Right lobe of liver (tissue), 6 donors: ENCODE measurements around the gene EXOC3L2. TPM values are rescaled to one million over a fixed set of nuclear protein-coding genes. Genes with fewer than 3 reads are reported as not detected.

Experiments
- ATAC-seq, 4 donors: fragments of 200-7000 bp; cut with Tn5 transposase; one replicate each; pipeline ENCODE4 v1.9.1; 2020; ENCODE audit warnings: mild to moderate bottlenecking in 4 of 4, moderate library complexity in 4 of 4
- DNase-seq, 3 donors: peaks; one replicate each; pipeline ENCODE4 v3.0.0-alpha.2; 2020
- H3K27ac ChIP-seq, 3 donors: fragments of 200-600 bp; one replicate each; pipeline ENCODE4 v1.8.0; 2022
- H3K27me3 ChIP-seq, 2 donors: fragments of 200-600 bp; one replicate each; pipeline ENCODE4 v1.8.0; 2022
- H3K36me3 ChIP-seq, 4 donors: fragments of 200-600 bp; sonication (generic) in 1 of 4; one replicate each; pipeline versions ENCODE4 v1.5.1 to v1.8.0; 2017 to 2022; ENCODE audit warnings: control low read depth in 1 of 4
- H3K4me1 ChIP-seq, 4 donors: fragments of 200-600 bp; sonication (generic) in 1 of 4; one replicate each; pipeline versions ENCODE4 v1.5.1 to v1.8.0; 2017 to 2022; ENCODE audit warnings: control low read depth in 1 of 4
- H3K4me3 ChIP-seq, 3 donors: fragments of 200-600 bp; one replicate each; pipeline ENCODE4 v1.8.0; 2022
- H3K9me3 ChIP-seq, 4 donors: fragments of 200-600 bp; sonication (generic) in 1 of 4; one replicate each; pipeline versions ENCODE4 v1.5.1 to v1.8.0; 2017 to 2022; ENCODE audit warnings: control low read depth in 1 of 4
- POLR2A ChIP-seq: fragments of 450-650 bp; IDR thresholded peaks from one replicate; pipeline ENCODE4 v1.6.1; 2017; ENCODE audit warnings: antibody characterized with exemption, mild to moderate bottlenecking
- WGBS: methylation state at CpG from one replicate; pipeline ENCODE4 v1.1.6; 2018; ENCODE audit warnings: low coverage, low lambda C conversion rate; ENCODE audit not compliant: insufficient coverage; ENCODE audit errors: missing lambda C conversion rate; 5-methylcytosine and 5-hydroxymethylcytosine counted together
- intact Hi-C, 2 donors: fragments of 100-400 bp; cut with DNase I; formaldehyde crosslinking; loops; one replicate each; pipeline versions ENCODE4 v1.11.2 to v1.14.1; 2022
- total RNA-seq, 6 experiments: library from RNA; depleted of rRNA in 2 of 6; stranded (reverse); fragments of >200 nt in 2 of 6; fragmentation: NEBNext Ultra II Directional in 3 of 6; extraction: Animal tissue kit (Norgen Biotek cat#: 25700) in 3 of 6; gene quantifications; one replicate each; pipeline versions ENCODE4 v1.1.0 to v1.2.4, GENCODE V29; 2016 to 2023
- TF ChIP-seq, protein P1 (sequence below), 4 donors: fragments of 200-600 bp in 3 of 4; fragments of 450-650 bp in 1 of 4; IDR thresholded peaks; one replicate each; pipeline versions ENCODE4 v1.5.1 to v1.8.0; 2016 to 2022; ENCODE audit warnings: antibody characterized with exemption in 4 of 4, mild to moderate bottlenecking in 2 of 4
- donor health status: DM: no; HTN: yes; CAD: no.
- donor health status: DM: no; HTN: no; CAD: no.
- donor health status: DM: no; HTN: no; CAD: no.
- donor health status: DM: no; HTN: yes; CAD: no.
- donor health status: DM: no; HTN: yes; CAD: no.

Gene EXOC3L2
- total RNA-seq, 6 experiments from 2014 or later, result 1.8 to 6.9 (median 4.4) TPM

DNA sequence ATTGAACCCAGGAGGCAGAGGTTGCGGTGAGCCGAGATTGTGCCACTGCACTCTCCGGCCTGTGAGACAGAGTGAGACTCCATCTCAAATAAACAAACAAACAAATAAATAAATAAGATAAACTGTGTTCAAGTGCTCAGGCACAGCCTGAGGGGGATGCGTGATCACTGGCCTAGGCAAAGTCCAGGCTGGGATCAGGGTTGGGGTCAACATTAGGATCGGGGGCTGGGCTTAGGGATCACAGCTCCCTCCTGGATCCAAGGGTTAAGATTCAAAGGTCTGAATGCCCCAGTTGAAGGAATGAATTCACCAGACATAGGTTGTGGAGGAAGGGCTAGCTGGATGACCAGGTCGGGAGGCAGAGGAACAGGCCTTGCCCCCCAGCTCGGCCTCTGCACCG lies 1.9 kb upstream of the EXOC3L2 start:
- H3K4me3 ChIP-seq, result no peak overlapping the region
- intact Hi-C loops, result no loop called here
- no peak for ATAC-seq
- WGBS, result 77% methylated on average over 8 of the region's 8 CpGs
- DNase-seq, result no peak
- H3K4me1 ChIP-seq, result no peaks in the 10 kb centered on the region
- H3K9me3 ChIP-seq, result no peaks in the 10 kb centered on the region
- H3K27me3 ChIP-seq, result no peaks in the 10 kb centered on the region
- H3K36me3 ChIP-seq, result no peaks in the 10 kb centered on the region
- TF ChIP-seq POLR2A, result no peak
- TF ChIP-seq, protein P1, sequence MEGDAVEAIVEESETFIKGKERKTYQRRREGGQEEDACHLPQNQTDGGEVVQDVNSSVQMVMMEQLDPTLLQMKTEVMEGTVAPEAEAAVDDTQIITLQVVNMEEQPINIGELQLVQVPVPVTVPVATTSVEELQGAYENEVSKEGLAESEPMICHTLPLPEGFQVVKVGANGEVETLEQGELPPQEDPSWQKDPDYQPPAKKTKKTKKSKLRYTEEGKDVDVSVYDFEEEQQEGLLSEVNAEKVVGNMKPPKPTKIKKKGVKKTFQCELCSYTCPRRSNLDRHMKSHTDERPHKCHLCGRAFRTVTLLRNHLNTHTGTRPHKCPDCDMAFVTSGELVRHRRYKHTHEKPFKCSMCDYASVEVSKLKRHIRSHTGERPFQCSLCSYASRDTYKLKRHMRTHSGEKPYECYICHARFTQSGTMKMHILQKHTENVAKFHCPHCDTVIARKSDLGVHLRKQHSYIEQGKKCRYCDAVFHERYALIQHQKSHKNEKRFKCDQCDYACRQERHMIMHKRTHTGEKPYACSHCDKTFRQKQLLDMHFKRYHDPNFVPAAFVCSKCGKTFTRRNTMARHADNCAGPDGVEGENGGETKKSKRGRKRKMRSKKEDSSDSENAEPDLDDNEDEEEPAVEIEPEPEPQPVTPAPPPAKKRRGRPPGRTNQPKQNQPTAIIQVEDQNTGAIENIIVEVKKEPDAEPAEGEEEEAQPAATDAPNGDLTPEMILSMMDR (IDR thresholded peaks at IDR 0.05), result no peak
- H3K27ac ChIP-seq, result no peak overlapping the region

DNA sequence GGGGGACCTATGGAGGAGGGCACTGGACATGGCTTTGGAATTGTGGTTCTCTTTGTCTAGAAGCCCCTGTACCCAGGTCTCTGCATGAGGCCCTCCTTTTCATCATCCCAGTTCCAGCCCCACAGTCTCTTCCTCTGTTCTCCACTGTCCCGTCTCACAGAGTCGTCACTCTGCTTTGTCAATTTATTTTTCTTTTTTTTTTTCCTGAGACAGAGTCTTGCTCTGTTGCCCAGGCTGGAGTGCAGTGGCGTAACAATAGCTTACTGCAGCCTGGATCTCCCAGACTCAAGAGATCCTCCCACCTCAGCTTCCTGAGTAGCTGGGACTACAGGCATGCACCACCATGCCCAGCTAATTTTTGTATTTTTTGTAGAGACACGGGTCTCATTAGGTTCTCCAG lies 619 bp upstream of the EXOC3L2 start:
- H3K27ac ChIP-seq, result peak overlapping the region in 1 of 3 donors; percentile 38
- intact Hi-C loops, result no loop called here
- DNase-seq, result no peak

DNA sequence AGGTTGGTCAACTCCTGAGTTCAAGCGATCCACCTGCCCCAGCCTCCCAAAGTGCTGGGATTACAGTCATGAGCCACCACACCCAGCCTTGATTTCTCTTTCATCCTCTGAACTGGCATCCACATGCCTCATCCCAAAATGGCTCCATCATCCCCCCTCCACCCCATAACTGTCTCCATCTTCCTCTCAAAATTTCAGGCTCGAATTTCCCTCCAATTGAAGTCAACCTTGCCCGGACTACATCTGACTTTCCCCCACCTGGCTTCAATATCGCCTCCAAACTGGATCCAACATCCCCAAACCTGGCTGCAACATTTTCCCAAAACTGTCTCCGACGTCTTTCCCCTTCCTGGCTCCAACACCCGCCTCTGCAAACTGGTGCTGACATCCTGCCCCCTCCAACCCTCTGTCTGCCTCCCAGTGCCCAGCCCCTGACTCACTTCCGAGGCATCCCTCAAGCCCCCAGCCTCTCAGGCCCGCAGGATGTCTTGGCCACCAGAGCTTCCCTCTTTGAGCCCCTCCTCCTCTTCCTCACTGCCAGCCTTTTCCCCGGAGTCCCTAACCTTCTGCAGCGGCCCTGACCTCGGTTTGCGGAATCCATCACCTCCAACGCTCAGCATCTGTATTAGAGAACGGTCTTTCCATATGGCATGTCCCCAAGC lies 943 bp downstream of the EXOC3L2 start:
- peak overlapping the region; percentile 18 to 39 (median 28) for H3K4me3 ChIP-seq
- DNase-seq, result no peak
- no peak for TF ChIP-seq POLR2A
- TF ChIP-seq, protein P1 (IDR thresholded peaks at IDR 0.05), result no peak
- intact Hi-C loops, result no loop called here
- no peaks in the 10 kb centered on the region for H3K9me3 ChIP-seq
- 58% methylated on average over 14 of the region's 15 CpGs for WGBS
- H3K27ac ChIP-seq, result no peak overlapping the region
- H3K36me3 ChIP-seq, result no peaks in the 10 kb centered on the region
- H3K27me3 ChIP-seq, result no peaks in the 10 kb centered on the region
- no peaks in the 10 kb centered on the region for H3K4me1 ChIP-seq
- ATAC-seq, result peak in 1 of 4 donors; percentile 5

More for the DNA sequence above, 619 bp upstream of the EXOC3L2 start:
- 41% methylated on average over 4 of the region's 4 CpGs for WGBS
- peak in 3 of 4 donors; percentile 3 to 22 (median 13) for ATAC-seq
- Histone ChIP-seq H3K36me3 (no peaks in the 10 kb centered on the region), H3K27me3 (no peaks in the 10 kb centered on the region), H3K9me3 (no peaks in the 10 kb centered on the region), H3K4me3 (no peak overlapping the region), H3K4me1 (no peaks in the 10 kb centered on the region)
- TF ChIP-seq, protein P1 (IDR thresholded peaks at IDR 0.05), result no peak
- TF ChIP-seq POLR2A, result no peak

DNA sequence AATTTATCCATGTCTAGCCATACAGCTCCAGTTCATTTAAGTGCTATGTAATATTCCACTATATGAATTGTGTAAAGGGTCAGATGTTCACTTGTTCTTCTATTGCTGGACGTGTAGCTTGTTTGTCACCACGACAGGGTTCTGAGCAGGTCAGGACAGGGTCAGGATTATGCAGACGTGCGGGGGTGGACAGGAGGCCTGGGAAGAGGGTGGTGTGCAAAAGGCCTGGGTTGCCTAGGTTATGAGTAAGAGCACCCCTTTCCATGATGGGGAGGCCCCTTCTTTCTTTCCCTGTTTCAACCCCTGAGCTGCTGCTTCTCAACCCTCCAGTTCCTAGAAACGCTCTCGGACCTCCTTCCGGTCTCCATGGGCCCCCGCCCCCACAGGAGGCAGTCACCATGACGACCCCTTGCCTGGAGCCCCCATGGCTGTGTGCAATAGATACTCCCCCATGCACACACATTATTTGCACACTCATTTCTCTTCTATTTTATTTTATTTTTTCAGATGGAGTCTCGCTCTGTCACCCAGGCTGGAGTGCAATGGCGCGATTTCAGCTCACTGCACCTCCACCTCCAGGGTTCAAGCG lies 2.0 kb downstream of the EXOC3L2 start:
- no peaks in the 10 kb centered on the region for H3K36me3 ChIP-seq
- peak overlapping the region in 1 of 3 donors; percentile 20 for H3K4me3 ChIP-seq
- DNase-seq, result no peak
- intact Hi-C loops, result no loop called here
- WGBS, result 57% methylated on average over 11 of the region's 13 CpGs
- no peak for TF ChIP-seq POLR2A
- TF ChIP-seq, protein P1 (IDR thresholded peaks at IDR 0.05), result no peak
- H3K4me1 ChIP-seq, result no peaks in the 10 kb centered on the region
- no peak overlapping the region for H3K27ac ChIP-seq
- H3K27me3 ChIP-seq, result no peaks in the 10 kb centered on the region
- H3K9me3 ChIP-seq, result no peaks in the 10 kb centered on the region
- peak in 2 of 4 donors; percentile 6 to 10 for ATAC-seq
